Cerebellar cortex (tissue), 1 donor: ENCODE results near the gene DMKN.
"Not testable (repeated sequence)": the region's sequence is repeated elsewhere in the genome, so short reads cannot be mapped to it uniquely, and the experiment has no call there.

Experiments used
- DNase-seq: peaks from one replicate; pipeline ENCODE4 v3.0.0-alpha.2; 2015; ENCODE audit warnings: low spot score

Gene DMKN

DNA sequence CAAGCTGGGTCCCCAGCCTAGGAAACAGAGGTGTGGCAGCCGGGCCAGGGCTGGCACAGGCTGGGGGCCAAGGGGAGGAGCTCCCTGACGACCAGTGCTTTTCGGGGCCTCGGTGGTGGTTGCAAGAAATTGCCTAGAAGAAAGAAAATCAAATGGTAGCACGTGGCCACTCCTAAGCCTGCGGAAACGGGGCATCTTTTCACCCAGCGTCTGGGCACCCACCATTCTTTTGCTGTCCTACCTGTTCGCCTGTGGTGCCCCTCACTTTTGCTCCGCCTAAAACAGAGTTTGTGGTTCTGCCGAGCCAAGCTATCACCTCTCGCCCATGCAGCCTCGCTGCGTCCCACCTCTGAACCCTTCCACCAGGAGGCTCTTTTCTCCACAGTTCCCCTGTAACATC, 16.0 kb downstream of the DMKN start:
- no peak for DNase-seq

DNA sequence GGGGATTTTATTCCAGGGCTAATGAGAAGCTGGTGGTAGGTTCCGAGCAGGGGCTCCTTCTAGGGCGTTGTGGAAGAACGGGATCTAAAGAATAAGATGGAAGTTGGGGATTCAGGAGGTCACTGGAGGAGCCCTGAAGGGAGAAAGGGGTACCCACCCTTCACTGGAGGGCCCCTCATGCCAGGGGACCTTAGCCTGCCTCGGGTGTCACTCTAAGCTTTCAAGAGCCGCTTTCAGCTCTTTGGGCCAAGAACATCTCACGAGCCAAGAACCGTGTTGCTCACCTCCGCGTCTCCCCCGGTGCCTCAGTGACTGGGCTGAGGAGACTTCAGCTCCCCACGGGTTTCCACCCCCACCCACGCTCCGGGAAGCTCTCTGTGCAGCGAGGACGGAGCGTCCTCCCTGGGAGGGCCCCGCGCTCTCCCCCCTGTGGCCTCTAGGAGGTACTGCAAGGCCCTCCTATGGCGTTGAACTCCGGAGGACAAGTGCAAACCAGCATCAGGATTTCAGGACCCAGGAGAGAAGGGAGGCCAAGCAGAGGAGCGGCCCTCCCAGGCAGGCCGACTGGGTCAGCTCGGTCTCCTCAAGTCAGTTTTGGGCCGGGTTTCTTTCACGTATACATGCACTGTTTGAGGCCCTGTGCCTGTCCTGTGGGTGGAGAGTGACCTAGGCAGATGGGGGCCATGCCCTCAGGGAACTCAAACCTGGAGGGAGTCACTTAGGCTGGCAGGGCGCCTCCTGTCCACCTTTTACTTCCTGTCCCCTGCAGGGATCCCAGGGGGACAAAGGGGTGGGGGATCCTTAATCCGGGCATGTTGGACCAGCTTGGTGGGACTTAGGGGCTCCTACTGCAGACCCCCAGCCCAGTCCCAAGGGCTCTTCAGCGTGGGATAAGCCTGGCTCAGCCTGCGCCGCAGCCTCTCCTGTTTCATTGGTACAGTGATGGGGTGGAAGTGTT, 18.1 kb downstream of the DMKN start:
- peak; percentile 31 for DNase-seq

DNA sequence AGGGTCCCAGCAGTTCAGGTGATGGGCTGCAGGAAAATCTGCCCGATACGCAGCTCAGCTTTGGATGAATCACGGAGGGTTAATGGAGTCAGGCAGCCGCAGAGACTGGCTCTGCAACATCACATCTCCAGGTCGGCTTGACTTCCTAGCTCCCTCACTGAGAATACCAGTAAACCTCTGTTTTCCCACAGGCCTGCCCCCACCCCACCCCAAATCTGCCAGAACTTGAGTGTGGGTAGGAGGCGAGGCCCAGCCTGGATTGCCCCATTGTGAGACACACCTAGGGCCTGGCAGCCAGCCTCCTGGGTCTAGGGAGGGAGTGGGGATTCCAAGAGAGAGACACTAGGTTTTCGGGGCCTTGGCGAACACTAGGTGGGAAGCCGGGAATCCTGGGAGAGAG, 19.5 kb downstream of the DMKN start:
- DNase-seq: no peak

DNA sequence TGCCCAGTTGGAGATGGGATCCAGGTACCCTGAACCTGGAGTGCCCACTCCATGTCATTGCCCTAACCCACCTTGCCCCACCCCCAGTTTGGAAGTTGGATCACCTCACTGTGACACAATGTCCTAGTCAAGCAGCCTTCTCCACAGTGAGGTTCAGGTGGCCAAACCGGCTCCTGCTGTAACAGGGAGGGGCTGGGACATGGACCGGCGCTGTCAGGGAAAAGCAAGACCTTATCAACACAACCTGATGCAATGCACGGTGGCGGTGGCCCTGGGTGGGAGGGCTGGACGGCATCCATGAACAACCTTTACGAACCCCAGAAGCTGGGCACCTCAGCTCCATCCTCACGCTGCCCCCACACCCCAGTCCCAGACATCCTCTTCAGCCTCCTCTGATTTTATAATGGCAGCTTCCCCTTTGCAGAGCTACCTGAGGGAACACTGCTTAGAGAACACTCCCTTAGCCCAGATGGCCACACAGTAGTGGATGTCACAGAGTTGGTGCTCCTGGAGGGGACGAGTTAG, 21.6 kb downstream of the DMKN start:
- no peak for DNase-seq

DNA sequence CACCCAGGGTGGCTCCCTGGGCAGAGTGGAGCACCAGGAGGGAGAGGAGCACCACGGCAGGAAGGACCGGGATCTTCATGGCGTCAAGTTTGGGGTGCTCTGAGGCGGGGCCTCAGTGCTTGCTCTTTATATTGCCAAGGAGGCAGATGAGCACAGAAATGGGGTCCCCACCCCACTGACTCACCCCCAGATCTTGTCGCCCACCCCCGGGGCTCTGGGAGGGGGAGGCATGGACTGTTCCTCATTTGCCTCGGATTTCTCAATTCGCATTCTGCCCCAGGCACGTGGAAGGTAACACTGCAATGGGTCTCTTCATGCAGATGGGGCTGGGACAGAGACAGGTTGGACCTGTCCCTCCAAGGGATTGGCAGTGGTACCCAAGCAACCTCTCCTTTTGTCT, 23.1 kb downstream of the DMKN start, which contains the start of gene KRTDAP:
Gene KRTDAP, minus strand, starts transcription at position 101 of the 400 bp plus-strand sequence. Its CDS starts 22 bp downstream, at position 79.
- DNase-seq: no peak

DNA sequence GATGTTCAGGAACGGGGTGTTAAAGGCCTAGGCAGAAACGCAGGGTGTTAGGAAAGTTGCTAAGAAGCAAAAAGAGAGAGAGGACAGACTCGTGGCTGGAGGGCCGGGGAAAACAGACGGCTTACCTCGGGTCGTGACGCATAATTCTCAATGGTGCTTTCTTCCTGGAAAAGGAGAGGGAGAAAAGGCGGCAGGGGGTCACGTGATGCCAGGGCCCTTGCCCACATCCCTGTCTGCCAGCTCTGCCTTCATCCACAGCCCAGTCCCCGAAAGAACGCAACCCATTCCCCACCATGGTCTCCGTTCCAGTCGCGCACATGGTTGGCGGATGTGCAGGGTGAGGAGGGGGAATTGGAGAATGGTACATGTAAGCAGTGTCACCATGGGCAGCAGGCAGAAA, 24.8 kb downstream of the DMKN start:
- no peak for DNase-seq

DNA sequence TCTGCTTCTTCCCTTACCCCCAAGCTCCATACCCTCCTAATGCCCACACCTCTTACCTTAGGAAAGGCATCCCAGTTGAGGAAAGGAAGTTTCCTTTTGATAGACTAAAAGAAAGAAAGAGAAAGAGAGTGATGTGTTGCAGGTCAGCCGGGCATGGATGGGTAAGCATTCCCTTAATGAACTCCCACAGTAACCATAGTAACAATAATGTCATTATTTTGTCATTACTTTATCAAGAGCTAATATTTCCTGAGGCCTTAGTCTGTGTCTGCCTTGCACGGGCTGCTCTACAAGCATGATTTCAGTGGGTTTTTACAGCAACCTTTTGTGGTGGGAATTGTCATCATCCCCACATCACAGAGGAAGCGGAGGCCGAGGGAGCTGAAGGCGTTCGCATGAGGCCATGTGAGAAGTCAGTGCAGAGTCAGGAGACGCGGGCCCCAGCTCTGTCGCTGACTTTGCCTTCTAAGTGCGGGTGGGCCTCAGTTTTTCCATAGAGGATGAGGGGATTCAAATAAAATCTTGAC, 25.7 kb downstream of the DMKN start:
- DNase-seq: no peak

DNA sequence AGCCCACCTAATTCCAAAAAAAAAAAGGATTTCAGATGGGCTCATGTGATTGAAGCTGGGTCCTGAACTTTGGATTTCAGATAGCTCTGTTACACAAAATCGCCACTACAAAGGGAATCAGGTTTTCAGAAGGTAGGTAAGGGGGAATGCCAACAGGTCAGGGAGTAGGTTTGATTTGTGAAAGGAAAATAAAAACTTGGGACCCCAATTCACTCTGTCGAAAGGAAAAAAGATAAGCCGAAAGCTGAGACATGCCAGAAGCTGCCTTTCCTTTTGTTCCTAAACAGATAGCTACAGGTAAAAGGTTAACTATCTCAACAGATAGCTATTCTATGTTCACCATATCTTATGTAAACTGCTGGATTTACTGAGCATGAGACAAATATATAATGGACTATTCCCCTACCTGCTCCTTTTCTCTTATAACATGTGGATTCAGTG, 27.2 kb downstream of the DMKN start:
- no peak for DNase-seq

DNA sequence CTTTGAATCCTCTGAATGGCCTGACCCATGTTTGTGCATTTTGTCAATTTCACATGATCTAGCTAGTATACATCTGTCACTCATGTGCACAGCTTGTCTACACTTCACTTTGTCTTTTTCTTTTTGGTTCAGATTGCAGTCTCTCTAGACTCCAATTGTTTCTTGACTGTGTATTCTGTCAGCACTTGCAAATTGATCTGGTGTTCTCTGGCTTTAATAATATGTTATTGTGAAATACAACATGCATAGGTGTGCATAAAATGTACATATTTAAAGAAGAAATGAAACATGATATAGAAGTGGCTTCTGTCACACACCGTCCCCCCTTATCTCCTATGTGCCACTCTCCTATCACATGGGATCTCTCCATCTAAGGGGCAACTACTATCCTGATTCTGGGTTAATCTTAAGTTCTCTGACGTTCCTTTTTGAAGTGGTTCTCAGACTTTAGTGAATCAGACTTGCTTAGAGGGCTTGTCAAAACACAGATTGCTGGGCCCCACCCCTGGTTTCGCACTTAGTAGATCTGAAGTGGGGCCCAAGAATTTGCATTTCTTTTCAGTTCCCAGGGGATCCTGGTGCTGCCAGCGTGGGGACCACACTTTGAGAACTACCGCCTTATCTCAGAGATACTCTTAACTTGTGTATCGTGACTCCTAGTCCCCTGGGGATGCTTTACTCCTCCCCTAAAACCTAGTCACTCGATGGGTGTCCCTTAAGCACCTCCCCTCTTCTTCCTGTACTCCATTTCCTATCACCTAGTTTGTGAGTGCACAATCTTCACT, 29.0 kb downstream of the DMKN start:
- DNase-seq: no peak

DNA sequence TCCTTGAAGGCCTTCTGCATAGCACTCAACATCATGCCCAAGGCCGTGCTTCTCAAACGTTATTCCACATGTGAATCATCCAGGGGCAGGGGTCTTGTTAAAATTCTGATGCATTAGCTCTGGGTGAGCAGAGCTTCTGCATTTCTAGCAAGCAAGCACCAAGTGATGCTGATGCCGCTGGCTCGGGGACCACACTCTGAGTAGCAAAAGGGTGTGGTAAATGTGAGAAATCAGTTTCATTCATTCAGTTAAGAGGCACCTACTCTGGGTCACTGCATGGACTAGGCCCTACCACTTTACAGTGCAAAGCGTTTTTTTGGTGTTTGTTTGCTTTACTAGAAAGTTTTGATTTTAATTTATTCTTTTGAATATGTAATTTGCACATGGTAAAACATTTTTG, 30.4 kb downstream of the DMKN start:
- DNase-seq: no peak

DNA sequence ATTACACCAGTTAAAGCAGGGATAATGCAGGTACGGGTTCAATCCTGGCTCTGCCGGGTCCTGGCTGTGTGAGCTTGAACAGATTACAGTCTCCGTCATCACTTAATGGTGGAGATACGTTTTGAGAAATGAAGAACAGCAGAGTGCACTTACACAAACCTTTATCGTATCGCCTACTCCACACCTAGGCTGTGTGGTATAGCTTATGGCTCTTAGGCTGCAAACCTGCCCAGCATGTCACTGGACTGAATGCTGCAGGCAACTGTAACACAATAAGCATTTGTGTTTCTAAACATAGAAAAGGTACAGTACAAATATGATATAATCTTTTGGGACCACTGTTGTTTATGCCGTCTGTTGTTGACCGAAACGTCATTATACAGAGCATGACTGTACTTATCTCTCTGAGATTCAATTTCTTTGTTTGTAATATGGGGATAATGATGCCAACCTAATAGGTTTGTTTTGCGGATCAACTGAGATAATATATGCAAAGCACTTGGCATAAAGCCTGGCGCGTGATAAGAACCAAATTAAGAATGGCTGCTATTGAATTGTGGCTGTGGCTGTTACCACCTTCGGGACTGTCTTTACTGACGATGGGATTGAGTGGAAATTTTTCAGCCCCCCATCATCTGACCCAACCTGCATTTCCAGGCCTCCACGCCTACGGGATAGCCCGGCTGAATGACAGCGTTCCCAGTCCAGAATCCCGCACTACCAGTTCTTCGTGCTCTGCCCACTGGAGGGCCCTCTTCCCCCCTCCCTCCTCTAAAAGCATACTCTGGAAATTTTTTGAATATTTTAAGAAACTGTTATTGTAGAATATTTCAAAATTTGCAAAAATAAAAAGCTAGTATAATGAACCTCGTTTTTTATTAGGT, 34.4 kb downstream of the DMKN start:
- DNase-seq: no peak

DNA sequence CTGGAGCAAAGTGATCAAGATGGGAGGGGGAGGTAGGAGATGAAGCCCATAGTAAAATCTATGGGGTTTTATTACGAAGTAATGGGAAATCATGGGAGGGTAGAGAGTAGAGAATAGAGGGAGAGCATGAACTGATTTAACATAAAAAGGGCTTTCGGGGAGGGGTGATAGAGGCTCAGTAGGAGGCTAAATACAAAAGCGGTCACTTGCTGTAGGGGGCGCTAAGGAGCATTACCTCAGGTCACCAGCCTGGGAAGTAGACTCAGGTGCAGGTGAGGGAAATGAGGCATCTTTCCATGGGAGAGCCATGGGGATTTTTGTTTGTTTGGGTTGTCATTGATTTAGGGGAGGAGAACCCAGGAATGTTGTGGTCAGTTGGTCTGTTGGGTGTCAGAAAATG, 37.3 kb downstream of the DMKN start:
- DNase-seq: no peak

DNA sequence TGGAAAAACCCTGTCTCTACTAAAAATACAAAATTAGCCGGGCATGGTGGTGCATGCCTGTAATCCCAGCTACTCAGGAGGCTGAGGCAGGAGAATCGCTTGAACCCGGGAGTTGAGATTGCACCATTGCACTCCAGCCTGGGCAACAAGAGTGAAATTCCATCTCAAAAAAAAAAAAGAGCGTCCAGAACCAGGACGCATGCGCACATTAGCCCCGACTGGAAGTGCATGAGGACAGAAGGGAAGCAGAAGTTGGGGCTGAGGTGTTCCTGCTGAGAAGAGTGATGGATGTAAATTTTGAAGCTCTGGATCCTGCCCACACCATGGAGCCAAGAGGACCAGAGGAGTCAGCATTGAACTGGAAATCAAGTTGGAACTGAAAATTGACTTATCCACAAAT, 38.9 kb downstream of the DMKN start:
- not testable (repeated sequence) for DNase-seq

DNA sequence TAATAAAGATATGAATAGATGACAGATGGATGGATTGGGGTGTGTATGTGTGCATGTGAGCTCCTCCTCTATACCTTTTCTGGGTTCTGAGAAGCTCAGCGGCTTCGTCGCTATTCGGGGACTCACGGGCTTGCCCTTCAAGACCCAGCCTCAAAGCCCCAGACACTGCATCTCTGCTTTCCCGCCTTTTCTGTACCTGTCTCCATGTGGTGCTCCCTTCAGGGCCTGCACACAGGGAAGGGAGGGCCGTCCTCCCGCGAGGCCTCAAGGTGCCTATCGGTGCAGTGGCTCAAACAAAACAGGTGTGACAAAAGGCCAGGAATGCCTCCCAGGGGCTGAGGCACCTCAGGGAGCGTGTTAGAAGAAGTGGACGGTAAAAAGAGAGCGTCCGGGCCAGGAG, 39.3 kb downstream of the DMKN start:
- no peak for DNase-seq

DNA sequence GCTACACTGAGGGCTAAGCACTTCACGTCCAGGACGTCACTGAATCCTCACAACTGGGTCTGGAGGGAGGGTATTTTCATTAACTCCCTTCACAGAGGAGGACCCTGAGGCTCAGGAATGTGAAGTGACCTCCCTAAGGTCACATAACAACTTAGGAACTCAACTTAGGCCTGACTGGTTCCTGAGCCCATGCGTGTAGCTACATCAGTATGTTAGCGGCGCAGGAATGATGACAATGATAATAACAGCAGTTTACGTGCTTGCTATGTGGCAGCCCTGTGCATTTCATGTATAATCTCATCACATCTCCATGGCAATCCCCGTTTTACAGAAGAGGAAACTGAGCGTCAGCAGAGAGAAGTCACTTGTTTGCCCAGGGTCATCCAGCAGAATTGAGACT, 41.5 kb downstream of the DMKN start:
- no peak for DNase-seq

DNA sequence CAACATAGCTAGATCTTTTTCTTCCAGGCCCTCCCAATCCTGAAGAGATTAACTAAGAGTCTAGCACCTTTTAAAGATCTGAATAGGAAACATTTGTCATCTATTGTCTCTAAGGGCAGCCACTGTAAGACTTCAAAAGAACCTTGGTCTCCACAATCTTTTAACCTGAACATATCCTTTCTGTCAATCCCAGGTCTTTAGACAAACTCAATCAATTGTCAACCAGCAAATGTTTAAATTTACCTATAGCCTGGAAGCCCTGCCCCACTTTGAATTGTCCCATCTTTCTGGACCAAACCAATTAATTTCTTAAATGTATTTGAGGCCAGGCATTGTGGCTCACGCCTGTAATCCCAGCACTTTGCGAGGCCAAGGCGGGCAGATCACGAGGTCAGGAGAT, 42.4 kb downstream of the DMKN start:
- DNase-seq: not testable (repeated sequence)

DNA sequence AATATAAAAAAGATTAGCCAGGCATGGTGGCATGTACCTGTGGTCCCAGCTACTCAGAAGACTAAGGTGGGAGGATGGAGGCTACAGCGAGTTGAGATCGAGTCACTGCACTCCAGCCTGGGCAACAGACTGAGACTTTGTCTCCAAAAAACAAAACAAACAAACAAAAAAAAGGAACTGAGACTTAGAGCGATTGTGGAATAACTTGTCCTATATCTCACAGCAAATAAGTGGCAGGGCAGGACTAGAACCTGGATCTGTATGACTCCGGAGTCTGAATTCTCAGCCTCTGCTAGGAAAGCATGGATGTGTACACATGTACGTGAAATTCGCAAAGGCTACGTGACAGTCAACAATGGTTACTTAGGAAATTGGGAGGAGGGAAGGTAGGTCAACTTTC, 43.3 kb downstream of the DMKN start:
- DNase-seq: no peak

DNA sequence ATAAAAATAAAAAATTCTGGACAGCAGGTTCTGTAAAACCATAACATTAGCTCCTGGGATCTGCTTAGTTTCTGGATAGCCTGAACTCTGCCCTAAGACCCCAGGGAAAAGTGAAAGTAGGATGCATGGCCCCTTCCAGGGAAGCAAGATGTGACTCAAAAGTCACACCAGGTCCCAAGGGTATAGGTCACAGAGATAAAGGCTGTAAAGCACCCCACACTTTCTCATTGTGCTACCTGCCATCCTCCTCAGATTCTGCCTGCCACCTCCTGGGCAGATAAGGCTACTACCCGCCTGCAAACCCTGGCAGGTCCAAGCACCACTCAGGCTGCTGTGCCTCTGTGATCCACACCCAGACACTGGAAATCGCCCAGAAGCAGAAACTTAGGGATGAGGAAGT, 44.8 kb downstream of the DMKN start:
- DNase-seq: peak; percentile 16

DNA sequence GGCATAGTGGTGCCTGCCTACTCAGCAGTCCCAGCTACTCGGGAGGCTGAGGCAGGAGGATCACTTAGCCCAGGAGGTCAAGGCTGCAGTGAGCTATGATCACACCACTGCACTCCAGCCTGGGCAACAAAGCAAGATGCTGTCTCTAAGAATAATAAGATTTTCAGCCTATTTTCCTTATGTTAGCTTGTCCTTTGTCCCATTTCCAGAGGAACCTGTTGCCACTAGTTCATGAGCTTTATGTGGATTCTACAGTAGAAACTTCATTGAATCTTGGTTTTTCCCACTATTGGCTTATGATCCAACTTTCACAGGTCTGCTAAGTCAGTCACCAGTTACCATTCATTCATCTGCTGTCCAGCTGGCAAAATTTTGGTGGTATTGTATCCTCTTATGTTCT, 47.2 kb downstream of the DMKN start:
- DNase-seq: no peak

DNA sequence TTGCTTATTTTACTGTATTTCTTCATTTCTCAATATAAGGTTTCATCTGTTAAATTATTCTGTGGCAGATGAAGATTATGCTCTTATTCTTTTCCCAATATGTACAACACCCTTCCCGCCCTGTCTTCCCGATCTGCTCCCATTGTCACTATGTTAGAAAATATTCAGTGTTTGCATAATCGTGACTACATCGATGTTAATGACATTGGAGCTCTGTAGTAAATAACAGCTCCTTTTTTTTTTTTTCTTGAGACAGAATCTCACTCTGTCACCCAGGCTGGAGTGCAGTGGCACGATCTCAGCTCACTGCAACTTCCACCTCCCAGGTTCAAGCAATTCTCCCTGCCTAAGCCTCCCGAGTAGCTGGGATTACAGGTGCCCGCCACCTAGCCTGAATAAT, 50.5 kb downstream of the DMKN start:
- not testable (repeated sequence) for DNase-seq

DNA sequence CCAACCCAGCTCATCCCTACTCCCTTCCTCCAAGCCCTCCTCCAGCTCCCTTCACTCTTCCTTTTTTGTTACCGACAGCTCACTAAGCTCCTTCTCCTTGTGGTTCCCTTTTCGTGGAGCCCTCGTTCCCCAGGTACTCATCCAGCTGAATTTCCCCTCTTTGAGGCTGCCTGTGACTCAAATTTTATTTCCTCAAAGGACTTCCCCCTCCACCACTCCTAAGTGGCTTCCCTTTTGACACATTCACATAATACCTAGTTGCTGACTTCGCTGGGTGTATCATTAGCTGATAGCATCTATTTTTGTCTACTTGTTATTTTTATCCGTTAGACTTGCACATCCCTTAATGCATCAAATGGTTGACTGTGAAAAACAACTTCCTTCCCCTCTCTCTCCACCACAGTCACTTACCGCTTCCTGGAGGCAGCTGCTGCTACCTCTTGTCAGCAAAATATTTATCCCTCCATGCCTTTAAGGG, 50.9 kb downstream of the DMKN start:
- DNase-seq: no peak
